Measurements from ENCODE around the gene FHAD1. TPM values are rescaled to one million over a fixed set of nuclear protein-coding genes. Genes with fewer than 3 reads are reported as not detected.
A peak's percentile ranks its signal among the peaks of the same experiment; 100 is the strongest.

The FHAD1 gene
- total and polyA plus RNA-seq, 9 of the 15 experiments (the other 6 are each of a cell fraction or from before 2014, with no cell fraction given): 0.32 to 2.1 (median 1.5) TPM; not detected in 1

DNA sequence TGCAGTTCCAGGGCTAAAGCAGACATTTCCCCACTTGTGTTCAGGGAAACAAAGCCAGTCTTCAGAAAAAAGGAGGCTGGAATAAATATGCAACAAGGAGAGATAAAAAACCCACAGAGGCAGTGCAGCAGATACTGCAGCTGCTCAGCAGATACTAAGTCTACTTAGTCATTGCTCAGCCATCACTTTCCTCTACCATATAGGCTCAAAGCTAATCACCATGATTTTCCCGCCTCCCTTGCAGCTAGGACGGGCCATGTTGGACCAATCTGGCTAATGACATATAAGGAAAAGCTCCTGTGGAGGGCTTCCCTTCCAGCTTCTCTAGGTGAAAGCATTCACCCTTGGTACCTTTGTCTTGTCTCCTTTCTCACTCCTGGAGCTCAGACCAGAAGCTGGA, 152.7 kb downstream of the FHAD1 start (continued):
- TF ChIP-seq, protein P1, sequence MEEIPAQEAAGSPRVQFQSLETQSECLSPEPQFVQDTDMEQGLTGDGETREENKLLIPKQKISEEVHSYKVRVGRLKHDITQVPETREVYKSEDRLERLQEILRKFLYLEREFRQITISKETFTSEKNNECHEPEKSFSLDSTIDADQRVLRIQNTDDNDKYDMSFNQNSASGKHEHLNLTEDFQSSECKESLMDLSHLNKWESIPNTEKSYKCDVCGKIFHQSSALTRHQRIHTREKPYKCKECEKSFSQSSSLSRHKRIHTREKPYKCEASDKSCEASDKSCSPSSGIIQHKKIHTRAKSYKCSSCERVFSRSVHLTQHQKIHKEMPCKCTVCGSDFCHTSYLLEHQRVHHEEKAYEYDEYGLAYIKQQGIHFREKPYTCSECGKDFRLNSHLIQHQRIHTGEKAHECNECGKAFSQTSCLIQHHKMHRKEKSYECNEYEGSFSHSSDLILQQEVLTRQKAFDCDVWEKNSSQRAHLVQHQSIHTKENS (CRISPR knock-in tag; IDR thresholded peaks at IDR 0.05): no peak
- TF ChIP-seq JUND (IDR thresholded peaks at IDR 0.05; ENCODE audit: borderline replicate concordance, low read depth, low read length) (no peak), JUND (tag; IDR thresholded peaks at IDR 0.05; ENCODE audit: borderline replicate concordance, low read depth, low read length) (no peak), PHF21A (IDR thresholded peaks at IDR 0.05; ENCODE audit: borderline replicate concordance, low read depth) (no peak), ZKSCAN3 (CRISPR knock-in tag; IDR thresholded peaks at IDR 0.05) (no peak), TRIM24 (IDR thresholded peaks at IDR 0.05) (peak in 1 of 2 experiments; percentile 45; a peak in 1 of 4 replicates), MCM2 (IDR thresholded peaks at IDR 0.05; ENCODE audit: low read depth) (no peak), TEAD4 (IDR thresholded peaks at IDR 0.05; ENCODE audit: low read length) (no peak), TEAD4 (CRISPR knock-in tag; IDR thresholded peaks at IDR 0.05; ENCODE audit: borderline replicate concordance) (no peak), STAT5B (CRISPR knock-in tag; IDR thresholded peaks at IDR 0.05) (no peak), CBX5 (IDR thresholded peaks at IDR 0.05; ENCODE audit: borderline replicate concordance, low read depth) (peak; percentile 88; the same call in 1 of the 2 replicates), KDM1A (IDR thresholded peaks at IDR 0.05) (no peak), ZNF140 (CRISPR knock-in tag; IDR thresholded peaks at IDR 0.05) (no peak), MCM5 (IDR thresholded peaks at IDR 0.05; ENCODE audit: low read depth) (no peak), ZNF707 (CRISPR knock-in tag; conservative IDR thresholded peaks at IDR 0.05) (no peak), TAL1 (IDR thresholded peaks at IDR 0.05) (no peak), CBX1 (IDR thresholded peaks at IDR 0.05; ENCODE audit: low read depth) (peak; percentile 78; the same call in 1 of the 2 replicates)
- TF ChIP-seq, protein P2, sequence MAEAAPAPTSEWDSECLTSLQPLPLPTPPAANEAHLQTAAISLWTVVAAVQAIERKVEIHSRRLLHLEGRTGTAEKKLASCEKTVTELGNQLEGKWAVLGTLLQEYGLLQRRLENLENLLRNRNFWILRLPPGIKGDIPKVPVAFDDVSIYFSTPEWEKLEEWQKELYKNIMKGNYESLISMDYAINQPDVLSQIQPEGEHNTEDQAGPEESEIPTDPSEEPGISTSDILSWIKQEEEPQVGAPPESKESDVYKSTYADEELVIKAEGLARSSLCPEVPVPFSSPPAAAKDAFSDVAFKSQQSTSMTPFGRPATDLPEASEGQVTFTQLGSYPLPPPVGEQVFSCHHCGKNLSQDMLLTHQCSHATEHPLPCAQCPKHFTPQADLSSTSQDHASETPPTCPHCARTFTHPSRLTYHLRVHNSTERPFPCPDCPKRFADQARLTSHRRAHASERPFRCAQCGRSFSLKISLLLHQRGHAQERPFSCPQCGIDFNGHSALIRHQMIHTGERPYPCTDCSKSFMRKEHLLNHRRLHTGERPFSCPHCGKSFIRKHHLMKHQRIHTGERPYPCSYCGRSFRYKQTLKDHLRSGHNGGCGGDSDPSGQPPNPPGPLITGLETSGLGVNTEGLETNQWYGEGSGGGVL (CRISPR knock-in tag; IDR thresholded peaks at IDR 0.05): no peak
- TF ChIP-seq, protein P3, sequence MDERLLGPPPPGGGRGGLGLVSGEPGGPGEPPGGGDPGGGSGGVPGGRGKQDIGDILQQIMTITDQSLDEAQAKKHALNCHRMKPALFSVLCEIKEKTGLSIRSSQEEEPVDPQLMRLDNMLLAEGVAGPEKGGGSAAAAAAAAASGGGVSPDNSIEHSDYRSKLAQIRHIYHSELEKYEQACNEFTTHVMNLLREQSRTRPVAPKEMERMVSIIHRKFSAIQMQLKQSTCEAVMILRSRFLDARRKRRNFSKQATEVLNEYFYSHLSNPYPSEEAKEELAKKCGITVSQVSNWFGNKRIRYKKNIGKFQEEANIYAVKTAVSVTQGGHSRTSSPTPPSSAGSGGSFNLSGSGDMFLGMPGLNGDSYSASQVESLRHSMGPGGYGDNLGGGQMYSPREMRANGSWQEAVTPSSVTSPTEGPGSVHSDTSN (CRISPR knock-in tag; IDR thresholded peaks at IDR 0.05; ENCODE audit: low read depth): no peak
- TF ChIP-seq, protein P3 (tag; conservative IDR thresholded peaks at IDR 0.05; ENCODE audit: low read depth): no peak
- TF ChIP-seq, protein P4, sequence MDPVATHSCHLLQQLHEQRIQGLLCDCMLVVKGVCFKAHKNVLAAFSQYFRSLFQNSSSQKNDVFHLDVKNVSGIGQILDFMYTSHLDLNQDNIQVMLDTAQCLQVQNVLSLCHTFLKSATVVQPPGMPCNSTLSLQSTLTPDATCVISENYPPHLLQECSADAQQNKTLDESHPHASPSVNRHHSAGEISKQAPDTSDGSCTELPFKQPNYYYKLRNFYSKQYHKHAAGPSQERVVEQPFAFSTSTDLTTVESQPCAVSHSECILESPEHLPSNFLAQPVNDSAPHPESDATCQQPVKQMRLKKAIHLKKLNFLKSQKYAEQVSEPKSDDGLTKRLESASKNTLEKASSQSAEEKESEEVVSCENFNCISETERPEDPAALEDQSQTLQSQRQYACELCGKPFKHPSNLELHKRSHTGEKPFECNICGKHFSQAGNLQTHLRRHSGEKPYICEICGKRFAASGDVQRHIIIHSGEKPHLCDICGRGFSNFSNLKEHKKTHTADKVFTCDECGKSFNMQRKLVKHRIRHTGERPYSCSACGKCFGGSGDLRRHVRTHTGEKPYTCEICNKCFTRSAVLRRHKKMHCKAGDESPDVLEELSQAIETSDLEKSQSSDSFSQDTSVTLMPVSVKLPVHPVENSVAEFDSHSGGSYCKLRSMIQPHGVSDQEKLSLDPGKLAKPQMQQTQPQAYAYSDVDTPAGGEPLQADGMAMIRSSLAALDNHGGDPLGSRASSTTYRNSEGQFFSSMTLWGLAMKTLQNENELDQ (CRISPR knock-in tag; IDR thresholded peaks at IDR 0.05; ENCODE audit: borderline replicate concordance): no peak
- TF ChIP-seq, protein P5, sequence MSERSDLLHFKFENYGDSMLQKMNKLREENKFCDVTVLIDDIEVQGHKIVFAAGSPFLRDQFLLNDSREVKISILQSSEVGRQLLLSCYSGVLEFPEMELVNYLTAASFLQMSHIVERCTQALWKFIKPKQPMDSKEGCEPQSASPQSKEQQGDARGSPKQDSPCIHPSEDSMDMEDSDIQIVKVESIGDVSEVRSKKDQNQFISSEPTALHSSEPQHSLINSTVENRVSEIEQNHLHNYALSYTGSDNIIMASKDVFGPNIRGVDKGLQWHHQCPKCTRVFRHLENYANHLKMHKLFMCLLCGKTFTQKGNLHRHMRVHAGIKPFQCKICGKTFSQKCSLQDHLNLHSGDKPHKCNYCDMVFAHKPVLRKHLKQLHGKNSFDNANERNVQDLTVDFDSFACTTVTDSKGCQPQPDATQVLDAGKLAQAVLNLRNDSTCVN (CRISPR knock-in tag; IDR thresholded peaks at IDR 0.05): no peak

Data from K562 (cell line).